Esophagus (tissue), 2 donors: Measurements from ENCODE around the gene GLIS1. TPM values are rescaled to one million over a fixed set of nuclear protein-coding genes. Genes with fewer than 3 reads are reported as not detected.

Experiments
- H3K27ac ChIP-seq, 2 donors: one replicate each; pipeline ENCODE4 v1.5.1; 2013; ENCODE audit warnings: low read depth in 2 of 2, mild to moderate bottlenecking in 2 of 2, inconsistent platforms in 1 of 2, low read length in 1 of 2, moderate library complexity in 1 of 2
- H3K27me3 ChIP-seq, 2 donors: one replicate each; pipeline ENCODE4 v1.6.1; 2013; ENCODE audit warnings: low read length in 2 of 2, control low read depth in 1 of 2, mild to moderate bottlenecking in 1 of 2; ENCODE audit not compliant: insufficient read depth in 2 of 2, control insufficient read depth in 1 of 2
- H3K36me3 ChIP-seq, 2 donors: one replicate each; pipeline ENCODE4 v1.6.1; 2013; ENCODE audit warnings: low read length in 1 of 2; ENCODE audit not compliant: control insufficient read depth in 2 of 2, insufficient read depth in 2 of 2
- H3K4me1 ChIP-seq, 2 donors: one replicate each; pipeline ENCODE4 v1.6.1; 2013; ENCODE audit warnings: low read length in 1 of 2; ENCODE audit not compliant: control insufficient read depth in 2 of 2, insufficient read depth in 2 of 2
- H3K4me3 ChIP-seq, 2 donors: one replicate each; pipeline ENCODE4 v1.5.1; 2013; ENCODE audit warnings: low read length in 2 of 2, mild to moderate bottlenecking in 2 of 2, low read depth in 1 of 2, moderate library complexity in 1 of 2
- H3K9me3 ChIP-seq, 2 donors: one replicate each; pipeline ENCODE4 v1.6.1; 2013; ENCODE audit warnings: mild to moderate bottlenecking in 2 of 2, low read depth in 1 of 2, low read length in 1 of 2, moderate library complexity in 1 of 2; ENCODE audit not compliant: control insufficient read depth in 2 of 2, insufficient read depth in 1 of 2
- WGBS, 2 donors: extraction: QIAGEN DNeasy Blood & Tissue Kit; methylation state at CpG; one replicate each; pipeline ENCODE4 v1.1.7; 2013; 5-methylcytosine and 5-hydroxymethylcytosine counted together
- polyA plus RNA-seq, 2 donors: library from polyadenylated mRNA; stranded (reverse); fragments of 200-250 nt; gene quantifications; one replicate each; pipeline ENCODE4 v1.2.3, GENCODE V29; 2013
- donor health status: healthy with polysubstance abuse.
- donor health status: Bipolar disorder and iron deficiency.

Gene GLIS1
- polyA plus RNA-seq, 2 donors, result 0.18 TPM

DNA sequence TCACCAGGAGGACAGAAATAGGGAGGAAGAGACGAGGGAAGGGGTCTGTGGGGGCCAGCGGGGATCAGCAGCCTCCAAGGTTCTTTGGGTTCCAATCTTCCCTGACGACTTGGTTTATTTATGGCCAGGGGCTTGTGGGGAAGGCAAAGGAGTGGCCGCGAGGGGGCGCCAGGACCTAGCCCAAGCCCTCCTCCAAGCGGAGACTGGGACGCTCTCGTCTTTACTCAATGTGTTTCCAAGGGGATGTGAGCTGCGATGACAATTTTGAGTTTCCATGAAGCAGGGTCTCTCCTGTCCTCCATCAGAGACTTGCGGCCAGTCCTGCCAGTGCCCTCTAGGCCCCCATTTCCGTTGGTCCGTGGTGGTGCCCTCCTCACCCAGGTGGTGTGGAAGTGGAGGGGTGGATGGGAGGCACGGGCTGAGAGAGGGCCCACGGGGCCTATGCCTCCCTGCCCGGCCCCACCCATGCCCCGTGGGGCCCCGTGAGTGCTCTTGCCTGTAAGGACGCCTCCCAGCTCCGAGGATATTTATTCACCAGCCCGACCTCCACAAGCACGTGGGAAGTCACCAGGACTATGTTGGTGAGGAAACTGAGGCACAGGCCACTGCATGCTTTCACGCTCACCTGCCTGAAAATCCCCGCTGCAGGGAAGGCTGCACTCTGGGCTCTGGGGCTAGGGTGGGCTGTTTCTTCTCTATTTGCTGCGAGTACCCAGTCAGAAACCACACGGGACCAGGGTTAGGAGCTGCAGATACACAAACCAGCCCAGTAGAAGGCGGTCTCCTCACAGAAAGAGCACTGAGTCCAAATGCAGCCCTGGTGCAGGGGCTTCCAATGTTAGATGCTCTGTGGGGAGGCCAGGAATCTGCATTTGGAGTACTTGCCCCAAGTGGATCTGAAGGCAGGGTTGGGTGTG is 253.2 kb downstream of the GLIS1 start:
- Histone ChIP-seq H3K27me3 (no peaks in the 10 kb centered on the region), H3K9me3 (no peaks in the 10 kb centered on the region), H3K4me3 (no peak overlapping the region), H3K27ac (no peak overlapping the region), H3K4me1 (peaks cover 0 to 2% of the 10 kb centered on the region in 2 donors), H3K36me3 (no peaks in the 10 kb centered on the region)
- WGBS, 2 donors, result 23 to 26% methylated on average over 25 to 27 of the region's 27 CpGs

DNA sequence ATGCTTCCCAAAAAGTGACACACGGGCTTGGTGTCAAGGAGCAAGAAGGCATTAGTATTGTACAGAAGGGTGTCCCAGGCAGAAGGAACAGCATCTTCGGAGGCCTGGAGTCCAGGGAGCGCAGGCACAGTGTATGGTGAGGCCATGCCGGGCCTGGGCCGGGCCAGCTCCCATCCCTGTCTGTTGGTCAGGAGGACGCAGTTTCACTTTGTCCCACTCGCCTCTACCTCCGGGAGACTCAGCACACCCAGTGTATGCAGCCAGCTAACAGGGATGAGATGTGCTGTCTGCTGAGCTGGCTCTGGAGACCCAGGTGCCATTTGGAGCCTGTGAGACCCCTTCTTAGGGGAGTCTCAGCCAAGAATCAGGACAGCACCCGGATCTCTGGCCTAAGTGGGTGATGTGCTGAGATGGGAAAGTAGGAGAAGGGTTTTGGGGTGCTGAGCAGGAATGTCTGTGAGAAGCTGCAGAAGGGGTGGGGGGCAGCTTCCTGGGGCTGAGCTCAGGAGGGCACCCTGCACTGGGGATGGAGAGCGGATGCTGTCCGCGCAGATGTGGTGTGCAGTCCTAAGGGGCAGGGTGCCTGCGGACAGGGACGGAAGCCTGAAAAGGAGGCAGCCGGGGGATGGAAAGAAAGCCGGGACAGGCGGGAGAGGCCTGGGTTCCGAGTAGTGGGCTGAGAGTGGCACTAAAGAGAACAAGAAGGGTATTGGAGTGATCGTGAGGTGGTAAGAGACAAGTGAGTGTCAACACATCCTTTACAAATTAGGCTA is 254.1 kb downstream of the GLIS1 start:
- H3K9me3 ChIP-seq, result no peaks in the 10 kb centered on the region
- H3K4me1 ChIP-seq, result no peaks in the 10 kb centered on the region
- WGBS, 2 donors, result 84 to 86% methylated on average over 19 of the region's 19 CpGs
- no peaks in the 10 kb centered on the region for H3K36me3 ChIP-seq
- no peaks in the 10 kb centered on the region for H3K27me3 ChIP-seq
- no peak overlapping the region for H3K27ac ChIP-seq
- H3K4me3 ChIP-seq, result no peak overlapping the region

DNA sequence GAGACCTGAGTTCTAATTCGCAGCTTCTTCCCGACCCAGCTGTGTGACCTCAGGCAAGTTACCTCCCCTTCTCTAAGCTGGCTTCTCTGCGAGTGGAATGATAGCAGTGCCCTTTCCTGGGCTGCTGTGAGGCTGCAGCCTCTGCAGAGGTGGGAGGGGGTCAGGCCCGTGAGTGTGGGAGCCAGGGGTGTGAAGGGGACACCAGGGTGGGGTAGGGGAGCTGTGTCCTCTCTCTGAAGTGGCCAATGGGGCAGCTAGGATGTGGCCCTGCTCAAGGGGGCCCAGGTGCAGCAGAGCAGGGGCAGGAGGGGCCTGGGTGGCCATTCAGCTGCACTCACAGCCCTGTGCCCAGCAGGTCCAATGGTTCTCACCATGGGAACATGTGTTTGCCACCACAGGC is 255.3 kb downstream of the GLIS1 start:
- H3K27ac ChIP-seq, result no peak overlapping the region
- H3K9me3 ChIP-seq, result no peaks in the 10 kb centered on the region
- no peaks in the 10 kb centered on the region for H3K4me1 ChIP-seq
- no peaks in the 10 kb centered on the region for H3K27me3 ChIP-seq
- 67 to 84% methylated on average over 4 of the region's 4 CpGs for WGBS, 2 donors
- H3K4me3 ChIP-seq, result no peak overlapping the region
- no peaks in the 10 kb centered on the region for H3K36me3 ChIP-seq

DNA sequence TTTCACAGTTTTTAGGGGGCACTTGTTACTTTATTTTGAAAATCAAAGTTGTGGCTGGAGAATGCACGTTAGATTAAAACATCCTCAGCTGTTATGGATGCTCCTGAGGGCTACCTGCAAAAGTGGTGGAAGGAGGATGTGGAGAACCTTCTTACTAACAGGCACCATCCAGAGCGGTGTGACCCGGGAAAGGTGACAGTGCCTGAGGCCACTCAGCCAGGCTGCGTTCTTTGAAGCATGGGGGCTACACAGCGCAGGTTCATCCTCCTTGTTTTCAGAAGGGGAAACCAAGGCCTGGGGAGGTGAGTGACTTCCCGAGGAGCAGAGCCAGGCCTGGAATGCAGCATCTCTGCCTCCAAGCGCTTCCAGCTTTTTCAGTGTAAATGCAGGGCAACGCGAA is 255.8 kb downstream of the GLIS1 start:
- no peaks in the 10 kb centered on the region for H3K36me3 ChIP-seq
- H3K27ac ChIP-seq, result no peak overlapping the region
- no peaks in the 10 kb centered on the region for H3K4me1 ChIP-seq
- H3K4me3 ChIP-seq, result no peak overlapping the region
- 89 to 90% methylated on average over 9 of the region's 9 CpGs for WGBS, 2 donors
- no peaks in the 10 kb centered on the region for H3K9me3 ChIP-seq
- H3K27me3 ChIP-seq, result no peaks in the 10 kb centered on the region

DNA sequence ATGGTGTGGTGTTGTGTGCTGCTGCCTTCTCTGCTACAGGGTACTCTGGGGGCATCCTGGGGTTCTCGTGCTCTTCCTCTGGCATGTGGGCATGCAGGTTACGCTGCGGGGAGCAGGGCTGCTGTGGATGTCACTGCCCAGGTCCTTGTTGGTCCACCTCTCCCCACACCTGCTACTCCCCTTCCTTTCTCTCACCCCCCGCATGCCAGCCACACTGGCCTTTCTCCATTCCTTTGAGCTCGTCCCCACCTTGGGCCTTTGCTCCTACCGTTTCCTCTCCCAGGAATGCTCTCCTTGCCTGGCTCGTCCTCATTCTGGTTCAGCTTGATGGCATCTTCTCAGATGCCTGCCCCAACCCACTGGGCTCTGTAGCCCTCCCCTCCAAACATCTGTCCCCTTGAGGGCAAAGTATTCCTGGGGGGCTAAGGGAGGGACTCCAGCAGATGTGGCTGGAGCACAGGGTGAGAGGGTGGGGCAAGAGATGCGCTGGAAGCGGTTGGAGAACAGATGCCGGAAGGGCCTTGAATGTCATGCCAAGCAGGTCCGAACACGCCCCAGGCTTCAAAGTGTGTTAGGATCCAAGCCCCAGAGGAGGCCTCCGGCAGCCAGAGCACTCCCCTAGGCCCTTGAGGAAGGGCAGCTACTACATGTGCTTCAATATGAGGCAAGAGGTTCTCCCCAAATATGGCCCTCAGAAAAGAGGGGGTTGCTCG is 256.4 kb downstream of the GLIS1 start:
- H3K27ac ChIP-seq, result no peak overlapping the region
- no peaks in the 10 kb centered on the region for H3K9me3 ChIP-seq
- no peak overlapping the region for H3K4me3 ChIP-seq
- no peaks in the 10 kb centered on the region for H3K36me3 ChIP-seq
- H3K27me3 ChIP-seq, result no peaks in the 10 kb centered on the region
- H3K4me1 ChIP-seq, result no peaks in the 10 kb centered on the region
- 73 to 75% methylated on average over 14 of the region's 14 CpGs for WGBS, 2 donors

DNA sequence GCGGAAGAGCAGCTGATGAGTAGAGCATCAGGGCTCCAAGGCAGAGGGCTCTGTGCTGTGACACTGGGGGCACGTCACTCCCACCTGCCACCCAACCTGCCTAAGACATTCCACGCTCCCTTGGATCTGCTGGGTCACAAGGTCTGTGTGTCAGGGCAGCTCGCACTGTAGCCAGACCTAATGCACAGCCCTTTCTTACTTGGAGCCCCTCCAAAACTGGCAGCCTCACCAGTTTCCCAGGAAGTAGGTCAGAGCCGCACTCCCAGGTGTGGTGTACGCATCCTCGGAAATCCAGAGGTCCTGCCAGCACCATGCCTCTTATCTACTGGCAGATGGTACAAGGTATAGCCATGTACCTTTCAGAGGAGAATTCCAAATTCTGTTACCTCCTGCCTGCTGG is 257.5 kb downstream of the GLIS1 start:
- no peak overlapping the region for H3K27ac ChIP-seq
- no peaks in the 10 kb centered on the region for H3K4me1 ChIP-seq
- H3K9me3 ChIP-seq, result no peaks in the 10 kb centered on the region
- H3K4me3 ChIP-seq, result no peak overlapping the region
- WGBS, 2 donors, result 85% methylated on average over 7 of the region's 7 CpGs
- H3K36me3 ChIP-seq, result no peaks in the 10 kb centered on the region
- no peaks in the 10 kb centered on the region for H3K27me3 ChIP-seq

DNA sequence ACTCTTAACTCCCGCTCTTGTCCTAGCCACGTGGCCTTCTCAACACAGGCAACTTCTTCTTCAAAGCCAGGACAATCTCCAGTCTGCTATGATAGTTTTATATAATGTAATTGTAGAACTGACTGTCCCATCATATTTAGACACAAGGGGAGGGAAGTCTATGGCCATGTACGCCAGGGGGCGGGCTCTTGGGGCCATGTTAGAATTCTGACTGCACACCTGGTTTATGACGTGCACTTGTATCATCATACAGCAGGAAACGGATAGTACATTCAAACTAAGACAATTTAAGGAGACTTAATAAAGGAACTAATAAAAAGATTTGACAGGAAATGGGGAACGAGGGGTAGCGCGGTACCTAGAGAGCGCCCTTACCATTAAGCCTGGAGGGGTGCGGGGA is 258.3 kb downstream of the GLIS1 start:
- H3K27ac ChIP-seq, result no peak overlapping the region
- H3K9me3 ChIP-seq, result no peaks in the 10 kb centered on the region
- H3K4me3 ChIP-seq, result no peak overlapping the region
- H3K36me3 ChIP-seq, result no peaks in the 10 kb centered on the region
- no peaks in the 10 kb centered on the region for H3K27me3 ChIP-seq
- 89 to 90% methylated on average over 11 of the region's 11 CpGs for WGBS, 2 donors
- H3K4me1 ChIP-seq, result no peaks in the 10 kb centered on the region

DNA sequence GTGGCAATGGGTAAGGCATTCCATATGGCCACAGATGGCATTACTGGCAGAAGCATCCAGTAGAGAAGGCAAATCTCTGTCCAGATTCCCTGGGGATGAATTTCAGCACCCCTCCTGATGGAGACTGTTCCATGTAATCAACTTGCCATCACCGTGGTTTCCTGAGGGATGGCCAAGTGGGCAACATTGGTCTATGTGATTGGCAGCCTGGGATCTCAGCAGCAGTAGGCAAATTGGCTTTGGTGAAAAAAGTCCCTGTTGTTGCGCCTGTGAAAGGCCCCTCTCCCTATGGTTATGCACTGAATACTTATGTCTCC is 260.5 kb downstream of the GLIS1 start:
- H3K27me3 ChIP-seq, result no peaks in the 10 kb centered on the region
- no peak overlapping the region for H3K4me3 ChIP-seq
- no peaks in the 10 kb centered on the region for H3K9me3 ChIP-seq
- H3K4me1 ChIP-seq, result no peaks in the 10 kb centered on the region
- WGBS, 2 donors, result 95 to 96% methylated on average over 2 of the region's 2 CpGs
- H3K27ac ChIP-seq, result no peak overlapping the region
- no peaks in the 10 kb centered on the region for H3K36me3 ChIP-seq

DNA sequence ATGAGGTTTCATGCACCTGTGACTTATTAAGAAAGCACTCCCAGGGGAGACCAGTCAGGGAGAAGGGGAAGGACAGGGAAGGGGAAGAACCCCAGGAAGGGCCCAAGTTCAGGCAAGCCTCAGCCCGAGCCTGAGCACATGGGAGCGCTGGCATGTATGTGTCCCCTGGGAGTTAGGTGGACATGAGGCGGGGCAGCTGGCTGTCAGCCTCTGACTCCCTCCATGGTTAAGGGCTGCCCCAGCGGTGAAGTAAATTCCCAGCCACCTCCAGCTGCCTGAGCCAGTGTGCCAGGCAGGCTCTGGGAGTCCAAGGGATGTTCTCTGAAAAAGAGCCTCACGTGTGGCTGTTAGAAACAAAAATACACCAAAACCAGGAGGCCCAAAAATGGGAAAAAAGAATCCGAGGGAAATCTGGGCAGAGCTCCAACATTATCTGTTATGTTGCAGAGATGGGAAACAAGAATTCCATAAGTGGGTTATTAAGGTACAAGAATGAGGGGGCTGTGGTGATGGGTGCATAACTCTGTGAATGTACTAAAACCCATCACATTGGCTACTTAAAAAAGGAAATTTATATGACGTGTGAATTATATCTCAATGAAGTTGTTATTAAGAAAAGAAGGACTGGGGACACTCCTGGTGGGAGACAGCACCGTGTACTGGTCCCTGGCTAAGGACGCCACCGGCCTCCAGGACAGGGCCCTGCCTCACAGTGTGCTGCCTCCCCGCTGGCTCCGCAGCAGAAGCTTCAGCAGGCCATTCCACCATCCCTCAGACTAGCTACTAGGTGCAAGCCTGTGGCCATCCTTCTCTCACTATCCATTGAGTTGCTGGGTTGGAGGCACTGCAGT is 261.1 kb downstream of the GLIS1 start:
- H3K4me1 ChIP-seq, result no peaks in the 10 kb centered on the region
- WGBS, 2 donors, result 76 to 79% methylated on average over 12 of the region's 12 CpGs
- no peak overlapping the region for H3K4me3 ChIP-seq
- no peak overlapping the region for H3K27ac ChIP-seq
- no peaks in the 10 kb centered on the region for H3K36me3 ChIP-seq
- H3K9me3 ChIP-seq, result no peaks in the 10 kb centered on the region
- no peaks in the 10 kb centered on the region for H3K27me3 ChIP-seq
